GM21423 (cell line): ENCODE data around the gene SPATA25.
"Not testable (repeated sequence)": the region's sequence is repeated elsewhere in the genome, so short reads cannot be mapped to it uniquely, and the experiment has no call there.

Experiments used
- ATAC-seq: cut with Tn5 transposase; IDR thresholded peaks from one replicate; pipeline ENCODE4 v1.9.1; 2021; ENCODE audit warnings: mild to moderate bottlenecking, moderate library complexity; ENCODE audit not compliant: unreplicated experiment

SPATA25 gene

GRCh38 chr20:45887346-45887715 lies at the start of gene SPATA25:
Gene SPATA25 (minus strand): TSS chr20:45887622. CDS start chr20:45887590, 32 bp downstream.
- ATAC-seq = no peak

DNA sequence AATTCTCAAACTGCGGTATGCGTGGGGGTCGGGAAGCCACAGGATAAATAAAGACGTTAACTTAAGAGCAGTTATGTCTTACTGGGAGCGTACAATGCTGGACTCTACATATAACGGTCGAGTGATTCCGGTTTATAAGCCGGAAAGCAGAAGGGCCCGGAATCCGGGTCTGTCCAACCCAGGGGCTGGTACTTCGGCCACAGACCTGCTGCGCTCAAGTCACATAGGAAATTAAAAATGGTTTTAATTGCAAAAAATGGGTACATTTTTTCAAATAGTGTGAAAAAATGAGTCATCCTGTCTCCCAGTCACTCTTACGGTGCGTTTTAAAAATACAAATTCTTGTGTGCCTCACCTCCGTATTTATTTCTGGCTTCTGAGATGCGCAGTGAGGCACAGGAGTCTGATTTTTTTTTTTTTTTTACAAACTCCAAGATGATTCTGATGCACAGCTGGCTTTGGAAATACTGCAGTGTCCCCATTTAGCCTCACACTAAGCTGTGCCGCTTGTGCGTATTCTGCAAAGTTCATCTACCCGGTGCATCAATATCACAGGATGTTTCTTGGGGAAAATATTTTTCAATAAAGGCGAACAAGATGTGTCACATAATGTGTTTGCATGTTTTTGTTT lies 48.1 kb upstream of the SPATA25 start:
- ATAC-seq = no peak

- ATAC-seq = peak; percentile 76
These were observed 47.4 kb upstream of the SPATA25 start, which contains the start of gene PCIF1 for GRCh38 chr20:45934586-45935415. Gene PCIF1 (plus strand): TSS chr20:45934683. CDS start chr20:45939000, 4,317 bp downstream.

GRCh38 chr20:45934046-45934585 lies 46.7 kb upstream of the SPATA25 start:
- ATAC-seq = peak; percentile 16

DNA sequence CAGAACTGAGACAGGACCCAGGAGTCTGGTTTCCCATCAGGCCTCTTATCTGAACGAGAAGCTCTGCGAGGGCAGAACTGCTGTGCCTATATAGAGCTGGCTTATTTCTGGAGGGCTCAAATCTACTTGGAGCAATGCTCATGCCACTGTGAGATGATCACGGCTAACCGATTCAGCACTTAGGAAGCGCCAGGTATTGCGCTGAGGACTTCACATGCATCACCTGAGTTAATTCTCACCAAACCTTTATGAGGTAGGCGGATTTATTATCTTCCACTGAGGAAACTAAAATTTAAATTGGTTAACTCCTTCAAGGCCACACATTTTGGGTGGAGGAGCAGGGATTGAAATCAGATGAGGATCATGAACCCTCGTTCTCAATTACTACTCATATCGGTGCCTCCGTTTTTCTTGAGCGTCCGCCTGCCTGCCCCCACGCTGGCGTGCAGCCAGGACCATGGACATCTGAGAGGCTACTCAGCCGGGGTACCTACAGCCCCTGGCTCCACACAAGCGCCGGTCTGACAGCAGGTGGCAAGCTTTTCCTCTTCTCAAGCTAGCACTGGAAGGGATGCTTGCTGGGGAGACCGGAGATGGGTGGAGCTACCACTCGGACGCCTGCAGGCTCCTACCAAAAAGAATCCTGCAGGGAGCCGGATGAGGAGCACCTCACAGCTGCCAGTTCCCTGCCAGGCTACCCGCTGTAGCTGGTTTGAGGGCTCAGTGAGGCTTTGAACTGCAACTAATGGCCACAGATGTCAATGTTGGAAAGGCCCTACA lies 46.0 kb upstream of the SPATA25 start:
- no peak for ATAC-seq

DNA sequence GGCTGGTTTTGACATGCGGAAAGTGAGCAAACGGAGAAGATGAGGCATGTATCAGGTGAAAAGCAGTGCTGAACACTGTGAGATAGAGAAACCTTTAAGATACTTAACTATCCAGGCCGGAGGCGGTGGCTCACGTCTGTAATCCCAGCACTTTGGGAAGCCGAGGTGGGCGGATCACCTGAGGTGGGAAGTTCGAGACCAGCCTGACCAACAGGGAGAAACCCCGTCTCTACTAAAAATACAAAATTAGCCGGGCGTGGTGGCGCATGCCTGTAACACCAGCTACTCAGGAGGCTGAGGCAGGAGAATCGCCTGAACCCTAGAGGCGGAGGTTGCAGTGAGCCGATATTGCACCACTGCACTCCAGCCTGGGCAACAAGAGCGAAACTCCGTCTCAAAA lies 44.3 kb upstream of the SPATA25 start:
- ATAC-seq = not testable (repeated sequence)

DNA sequence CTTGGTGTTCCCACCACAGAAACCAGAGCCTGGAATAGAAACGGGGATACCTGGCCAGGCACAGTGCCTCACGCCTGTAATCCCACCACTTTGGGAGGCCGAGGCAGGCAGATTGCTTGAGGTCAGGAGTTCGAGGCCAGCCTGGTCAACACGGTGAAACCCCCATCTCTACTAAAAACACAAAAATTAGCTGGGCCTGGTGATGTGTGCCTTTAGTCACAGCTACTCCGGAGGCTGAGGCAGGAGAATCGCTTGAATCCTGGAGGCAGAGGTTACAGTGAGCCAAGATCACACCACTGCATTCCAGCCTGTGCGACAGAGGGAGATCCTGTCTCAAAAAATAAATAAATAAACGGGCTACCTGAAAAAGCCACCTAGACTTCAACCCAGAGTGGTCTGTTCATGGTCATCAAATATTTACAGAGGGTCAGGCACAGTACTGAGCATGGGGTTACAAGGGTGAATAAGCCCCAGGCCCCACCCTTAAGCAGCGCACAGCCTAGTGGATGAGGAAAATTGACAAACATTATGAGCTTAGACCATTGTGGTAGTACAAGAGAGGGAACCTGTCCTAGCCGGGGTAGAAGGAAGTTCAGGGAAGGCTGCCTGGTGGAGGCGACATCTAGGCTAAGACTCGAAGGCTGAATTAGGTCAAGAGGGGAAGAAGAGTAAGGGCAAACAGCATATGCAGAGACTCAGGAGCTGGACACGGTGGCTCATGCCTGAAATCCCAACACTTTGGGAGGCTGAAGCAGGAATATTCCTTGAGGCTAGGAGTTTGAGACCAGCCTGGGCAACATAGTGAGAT lies 39.9 kb upstream of the SPATA25 start:
- ATAC-seq = no peak

DNA sequence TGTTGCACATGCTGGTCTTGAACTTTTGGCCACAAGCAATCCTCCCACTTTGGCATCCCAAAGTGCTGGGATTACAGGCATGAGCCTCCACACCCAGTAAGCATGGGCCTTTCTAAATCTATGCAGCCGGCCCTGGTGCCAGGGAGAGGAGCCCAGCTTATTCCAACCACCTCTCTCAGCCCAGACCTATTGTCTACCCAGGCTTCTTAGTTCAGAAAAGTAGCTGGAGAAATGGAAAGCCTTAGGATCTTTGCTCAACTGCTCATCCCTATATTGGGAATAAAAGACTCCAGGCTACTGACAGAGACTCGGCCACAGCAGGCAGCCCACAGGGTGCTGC lies 39.3 kb upstream of the SPATA25 start:
- ATAC-seq = no peak

- ATAC-seq = no peak
These were observed 38.5 kb upstream of the SPATA25 start for GRCh38 chr20:45925821-45926506.

- no peak for ATAC-seq
These were observed 37.2 kb upstream of the SPATA25 start for GRCh38 chr20:45924391-45925261.

GRCh38 chr20:45921337-45922189 lies 34.1 kb upstream of the SPATA25 start:
- ATAC-seq = no peak

DNA sequence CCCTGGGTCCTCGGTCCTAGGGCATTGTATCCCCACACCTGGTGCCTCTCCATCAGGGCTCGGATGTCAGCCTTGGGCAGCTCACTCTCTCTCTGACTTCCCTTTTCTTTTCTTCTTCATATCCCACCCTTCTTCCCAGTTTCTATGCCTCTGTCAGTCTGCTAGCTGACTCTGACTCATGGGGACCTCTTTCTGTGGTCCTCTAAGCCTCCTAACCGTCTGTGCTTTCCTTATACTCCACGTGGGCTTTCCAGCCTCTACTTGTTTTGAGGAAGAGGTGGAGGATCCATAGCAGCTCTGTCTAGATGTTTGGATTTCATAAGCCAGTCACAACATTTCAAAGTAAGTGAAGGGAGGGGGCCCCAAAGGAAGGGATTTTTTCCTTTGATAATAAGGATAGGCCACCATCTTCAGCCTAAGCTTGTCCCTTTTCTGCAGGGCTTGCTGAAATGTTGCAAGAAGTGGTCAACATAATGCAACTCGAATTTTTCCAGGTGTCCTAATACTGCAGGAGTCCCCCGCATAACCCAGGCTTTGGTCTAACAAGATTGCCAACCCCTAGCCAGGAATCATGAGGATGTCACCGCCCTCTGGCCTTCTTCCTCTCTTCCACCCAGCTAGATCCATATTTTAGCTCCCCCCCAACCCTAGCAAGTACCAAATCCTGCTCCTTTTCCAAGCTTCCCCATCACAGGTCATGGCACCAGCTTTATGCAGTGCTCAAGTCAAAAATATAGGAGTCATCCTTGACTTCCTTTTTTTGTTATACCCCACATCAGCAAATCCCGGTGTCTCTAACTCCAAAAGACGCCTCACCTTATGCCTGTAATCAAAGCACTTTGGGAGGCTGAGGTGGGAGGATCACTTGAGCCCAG lies 33.3 kb upstream of the SPATA25 start:
- ATAC-seq = no peak

- ATAC-seq = no peak
These were observed 32.3 kb upstream of the SPATA25 start for GRCh38 chr20:45919542-45920399.

DNA sequence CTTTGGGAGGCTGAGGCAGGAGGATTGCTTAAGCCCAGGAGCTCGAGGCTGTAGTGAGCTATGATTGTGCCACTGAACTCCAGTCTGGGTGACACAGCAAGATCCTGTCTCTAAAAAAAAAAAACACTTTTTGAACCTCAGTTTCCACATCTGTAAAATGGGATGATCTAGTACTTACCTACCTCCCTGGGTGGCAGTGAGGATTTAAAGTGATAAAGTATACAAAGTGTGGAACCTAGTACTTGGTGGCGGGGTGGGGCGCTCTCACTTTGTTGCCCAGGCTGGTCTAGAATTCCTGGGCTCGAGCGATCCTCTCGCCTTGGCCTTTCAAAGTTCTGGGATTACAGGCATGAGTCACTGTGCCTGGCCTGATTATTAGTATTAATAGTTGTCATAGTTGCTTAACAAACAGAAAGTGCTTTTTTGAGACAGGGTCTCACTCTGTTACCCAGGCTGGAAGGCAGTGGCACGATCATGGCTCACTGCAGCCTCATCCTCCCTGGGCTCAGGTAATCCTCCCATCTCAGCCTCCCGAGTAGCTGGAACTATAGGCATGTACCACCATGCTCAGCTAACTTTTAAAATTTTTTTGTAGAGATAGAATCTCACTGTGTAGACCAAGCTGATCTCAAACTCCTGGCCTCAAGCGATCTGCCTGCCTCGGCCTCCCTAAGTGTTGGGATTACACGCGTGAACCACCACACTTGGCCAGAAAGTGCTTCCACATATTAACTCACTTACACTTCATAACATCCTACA lies 31.5 kb upstream of the SPATA25 start:
- ATAC-seq = no peak

DNA sequence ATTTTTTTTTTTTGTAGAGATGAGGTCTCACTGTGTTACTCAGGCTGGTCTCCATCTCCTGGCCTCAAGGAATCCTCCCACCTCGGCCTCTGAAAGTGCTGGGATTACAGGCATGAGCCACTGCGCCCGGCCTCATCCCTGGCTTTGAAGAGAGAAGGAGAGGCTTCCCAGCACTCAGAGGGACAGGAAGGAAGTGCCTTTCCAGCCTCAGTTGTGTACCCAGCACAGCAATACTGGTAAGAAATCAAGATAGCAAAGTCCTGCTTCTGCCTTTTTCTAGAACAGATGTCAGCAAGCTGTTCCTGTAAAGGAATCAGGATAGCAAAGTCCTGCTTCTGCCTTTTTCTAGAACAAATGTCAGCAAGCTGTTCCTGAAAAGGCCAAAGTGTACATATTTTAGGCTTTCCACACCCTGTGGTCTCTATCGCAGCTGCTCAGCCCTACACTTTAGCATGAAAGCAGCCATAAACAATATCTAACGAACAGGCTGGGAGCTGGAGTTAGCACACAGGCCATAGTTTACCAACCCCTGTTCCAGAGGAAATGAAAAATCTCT lies 30.8 kb upstream of the SPATA25 start:
- ATAC-seq = no peak
